Measurements from ENCODE around the gene MBD1.
"Not testable (repeated sequence)": the region's sequence is repeated elsewhere in the genome, so short reads cannot be mapped to it uniquely, and the experiment has no call there.

The MBD1 gene

DNA sequence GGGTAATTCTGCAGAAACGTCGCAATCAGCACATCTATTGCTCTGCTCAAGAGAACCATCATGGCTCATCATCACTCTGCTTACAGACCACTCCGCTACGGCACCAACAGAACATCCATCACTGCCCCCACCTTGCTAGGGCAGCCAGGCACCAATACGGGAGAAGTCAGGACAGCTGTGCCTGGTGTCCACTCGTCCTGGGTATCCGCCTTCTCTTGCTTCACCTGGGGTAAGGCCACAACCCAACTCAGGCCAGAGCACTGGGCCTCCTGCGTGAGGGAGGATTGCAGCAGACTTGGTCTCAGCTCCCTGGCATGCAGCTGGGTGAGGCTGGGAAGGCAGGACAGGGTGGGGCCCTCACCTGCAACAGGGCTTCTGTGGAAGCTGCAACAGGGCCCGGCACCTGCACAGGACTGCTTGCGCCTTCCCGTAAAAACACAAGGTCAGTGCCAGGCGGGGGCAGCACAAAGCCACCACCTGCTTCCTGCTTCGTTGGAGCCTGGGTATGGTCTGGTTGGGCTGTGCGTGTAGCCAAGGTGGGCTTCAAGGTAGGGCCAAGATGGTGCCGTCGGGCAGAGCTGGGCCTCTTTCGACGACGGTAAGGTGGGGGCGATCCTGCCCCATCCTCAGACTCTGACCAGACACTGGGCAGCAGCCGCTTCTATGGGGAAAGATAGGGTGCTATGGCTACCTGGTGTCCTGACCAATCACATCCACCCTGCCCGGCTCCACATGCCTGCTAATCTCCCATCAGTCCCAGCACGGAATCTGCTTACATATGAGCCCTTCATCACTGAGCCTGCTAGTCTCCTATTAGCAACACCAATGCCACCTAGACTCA is 7.9 kb downstream of the MBD1 start:
- DNase-seq (ENCODE audit: low read depth) = no peak

DNA sequence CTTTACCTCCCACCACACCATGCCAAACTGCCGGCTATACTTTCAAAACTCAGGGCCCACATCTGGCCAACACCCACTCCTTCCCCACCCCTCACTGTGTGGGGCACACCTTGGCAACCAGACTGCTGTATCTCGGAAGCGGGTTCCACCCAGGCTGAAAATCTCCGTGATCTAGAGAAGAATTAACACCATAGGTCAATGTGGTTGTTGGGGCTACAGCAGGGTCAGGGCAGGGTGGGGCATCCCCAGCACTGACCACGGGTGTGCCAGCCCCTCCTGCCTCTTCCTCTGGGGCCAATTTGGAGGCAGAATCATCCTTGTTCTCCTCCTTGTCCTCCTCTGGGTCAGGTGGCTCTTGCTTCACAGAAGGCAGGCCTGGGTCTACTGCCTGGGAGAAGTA is 8.8 kb downstream of the MBD1 start:
- no peak for DNase-seq (ENCODE audit: low read depth)

- peak; percentile 65 for DNase-seq (ENCODE audit: low read depth)
Observed at GRCh38 chr18:50268022-50268747, 13.1 kb downstream of the MBD1 start.

- DNase-seq (ENCODE audit: low read depth) = peak; percentile 67
Observed at GRCh38 chr18:50266248-50266704, 15.0 kb downstream of the MBD1 start, which contains the start of gene CFAP53. TSS of gene CFAP53 (minus strand) at chr18:50266495. CDS start at chr18:50266404, 91 bp downstream.

GRCh38 chr18:50262977-50263376 is 18.3 kb downstream of the MBD1 start:
- no peak for DNase-seq (ENCODE audit: low read depth)

DNA sequence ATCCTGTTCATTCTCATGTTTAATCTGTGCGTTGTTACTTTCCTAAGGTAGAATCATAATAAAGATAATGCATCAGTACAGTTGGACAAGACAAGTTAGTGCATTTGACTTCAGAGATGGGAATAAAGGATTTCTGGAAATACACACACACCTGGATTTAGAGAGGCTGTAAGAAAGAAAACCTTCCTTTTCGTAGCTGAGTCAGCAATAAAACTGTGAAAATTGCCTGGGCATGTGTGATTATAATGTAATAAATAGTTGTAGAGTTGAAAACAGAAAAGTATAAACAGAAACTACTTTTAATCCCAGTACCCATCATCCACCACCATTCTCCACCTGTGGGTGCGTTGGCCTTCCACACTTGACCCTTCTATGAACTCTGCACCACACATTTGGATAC is 30.4 kb downstream of the MBD1 start:
- DNase-seq (ENCODE audit: low read depth) = no peak

- DNase-seq (ENCODE audit: low read depth) = no peak
Observed at GRCh38 chr18:50249576-50249975, 31.7 kb downstream of the MBD1 start.

GRCh38 chr18:50247561-50247960 is 33.8 kb downstream of the MBD1 start:
- no peak for DNase-seq (ENCODE audit: low read depth)

DNA sequence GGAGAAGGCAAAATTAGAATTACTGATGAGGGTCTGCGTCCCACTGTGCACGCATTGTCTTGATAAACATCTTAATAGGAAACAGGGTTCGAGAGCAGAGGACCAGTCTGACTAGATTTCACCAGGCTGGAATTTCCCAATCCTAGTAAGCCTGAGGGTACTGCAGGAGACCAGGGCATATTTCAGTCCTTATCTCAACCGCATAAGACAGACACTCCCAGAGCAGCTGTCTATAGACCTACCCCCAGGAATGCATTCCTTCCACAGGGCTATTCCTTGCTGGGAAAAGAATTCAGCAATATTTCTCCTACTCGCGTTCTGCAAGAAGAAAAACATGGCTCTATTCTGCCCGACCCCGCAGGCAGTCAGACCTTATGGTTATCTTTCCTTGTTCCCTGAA is 39.6 kb downstream of the MBD1 start:
- DNase-seq (ENCODE audit: low read depth) = not testable (repeated sequence)

DNA sequence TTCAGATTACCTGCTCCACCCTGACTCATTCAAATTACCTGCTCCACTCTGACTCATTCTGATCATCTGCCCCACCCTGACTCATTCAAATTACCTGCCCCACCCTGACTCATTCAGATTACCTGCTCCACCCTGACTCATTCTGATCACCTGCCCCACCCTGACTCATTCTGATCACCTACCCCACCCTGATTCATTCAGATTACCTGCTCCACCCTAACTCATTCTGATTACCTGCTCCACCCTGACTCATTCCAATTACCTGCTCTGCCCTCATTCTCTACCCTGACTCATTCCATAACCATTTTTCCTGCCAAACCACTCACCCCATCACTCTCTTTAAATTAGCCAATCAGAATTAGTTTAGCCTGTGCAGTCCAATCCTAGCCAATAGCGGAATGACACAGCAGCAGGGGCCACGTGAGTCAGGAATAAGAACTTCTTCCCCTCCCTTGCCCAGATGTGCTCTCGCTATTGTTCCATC is 41.2 kb downstream of the MBD1 start:
- no peak for DNase-seq (ENCODE audit: low read depth)

DNA sequence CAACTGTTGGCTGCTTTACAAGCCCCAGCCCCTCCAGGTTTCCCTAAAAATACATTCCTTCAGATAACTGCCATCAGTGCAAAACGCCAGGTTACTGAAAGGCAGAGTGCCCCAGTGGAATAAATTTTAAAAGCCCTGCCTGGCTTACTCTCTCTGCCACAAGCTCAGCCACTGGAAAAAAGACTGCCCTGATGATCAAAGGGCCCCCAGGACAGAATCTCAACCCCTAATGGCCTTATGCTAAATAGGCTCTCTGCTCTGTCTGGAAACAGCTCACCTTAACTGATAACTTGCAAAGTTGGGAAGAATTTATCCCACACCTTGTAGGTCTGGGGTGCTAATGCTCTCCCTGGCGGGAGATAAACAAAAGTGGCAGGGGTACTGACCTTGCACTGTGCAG is 48.9 kb downstream of the MBD1 start:
- DNase-seq (ENCODE audit: low read depth) = no peak

GRCh38 chr18:50231621-50232020 is 49.7 kb downstream of the MBD1 start:
- DNase-seq (ENCODE audit: low read depth) = no peak

DNA sequence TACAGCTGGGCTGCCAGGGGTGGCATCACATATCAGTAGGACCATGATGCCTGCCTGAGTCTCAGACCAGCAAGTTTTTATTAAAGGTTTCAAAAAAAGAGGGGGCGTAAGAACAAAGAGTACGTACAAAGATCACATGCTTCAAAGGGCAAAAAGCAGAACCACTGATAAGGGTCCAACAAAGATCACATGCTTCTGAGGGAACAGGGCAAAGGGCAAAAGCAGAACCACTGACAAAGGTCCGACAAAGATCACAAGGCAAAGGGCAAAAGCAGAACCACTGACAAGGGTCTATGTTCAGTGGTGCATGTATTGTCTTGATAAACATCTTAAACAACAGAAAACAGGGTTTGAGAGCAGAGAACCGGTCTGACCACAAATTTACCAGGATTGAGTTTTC is 61.1 kb downstream of the MBD1 start:
- DNase-seq (ENCODE audit: low read depth) = not testable (repeated sequence)
